Activated T-helper 1 cell treated with anti-CD3 and anti-CD28 coated beads, Interleukin-2, amount 50 U/mL, for 16 hours (primary cell): Measurements from ENCODE around the gene SPDYE6.
"Not testable (repeated sequence)": the region's sequence is repeated elsewhere in the genome, so short reads cannot be mapped to it uniquely, and the experiment has no call there.

Source experiments
- DNase-seq, 2 donors: peaks; one replicate each; pipeline ENCODE4 v3.0.0-alpha.2; 2020; ENCODE audit warnings: low read depth in 1 of 2, low spot score in 1 of 2

Gene SPDYE6

GRCh38 chr7:102318482-102318971 is 37.7 kb downstream of the SPDYE6 start:
- no peak for DNase-seq

- DNase-seq, result no peak
Observed at GRCh38 chr7:102317231-102318059, 38.8 kb downstream of the SPDYE6 start.

- no peak for DNase-seq
Observed at GRCh38 chr7:102313997-102314780, 42.1 kb downstream of the SPDYE6 start.

- DNase-seq, result no peak
Observed at GRCh38 chr7:102312317-102312716, 43.9 kb downstream of the SPDYE6 start.

- DNase-seq, result no peak
Observed at GRCh38 chr7:102310414-102310815, 45.8 kb downstream of the SPDYE6 start.

- no peak for DNase-seq
Observed at GRCh38 chr7:102306916-102307677, 49.1 kb downstream of the SPDYE6 start.

- no peak for DNase-seq
Observed at GRCh38 chr7:102305414-102306268, 50.6 kb downstream of the SPDYE6 start.

- no peak for DNase-seq
Observed at GRCh38 chr7:102304668-102305067, 51.6 kb downstream of the SPDYE6 start.

GRCh38 chr7:102303669-102304422 is 52.4 kb downstream of the SPDYE6 start:
- no peak for DNase-seq

- no peak for DNase-seq
Observed at GRCh38 chr7:102302025-102302424, 54.2 kb downstream of the SPDYE6 start.

- DNase-seq, result not testable (repeated sequence)
Observed at GRCh38 chr7:102301367-102301766, 54.9 kb downstream of the SPDYE6 start.

- no peak for DNase-seq
Observed at GRCh38 chr7:102300643-102301221, 55.5 kb downstream of the SPDYE6 start.

GRCh38 chr7:102297487-102298218 is 58.6 kb downstream of the SPDYE6 start:
- no peak for DNase-seq

- no peak for DNase-seq
Observed at GRCh38 chr7:102296514-102296913, 59.7 kb downstream of the SPDYE6 start.

- DNase-seq, result no peak
Observed at GRCh38 chr7:102296179-102296438, 60.1 kb downstream of the SPDYE6 start.
